Small intestine (tissue), 7 donors: ENCODE measurements around the gene CREBL2. TPM values are rescaled to one million over a fixed set of nuclear protein-coding genes. Genes with fewer than 3 reads are reported as not detected.
"Not testable (repeated sequence)": the region's sequence is repeated elsewhere in the genome, so short reads cannot be mapped to it uniquely, and the experiment has no call there.

Source experiments
- DNase-seq, 2 donors: peaks; one replicate each; pipeline versions ENCODE4 v3.0.0 to v3.0.0-alpha.2; 2013
- FAIRE-seq: peaks from 2 replicates; lab custom pipeline; 2012; peaks lifted over from hg19 to GRCh38; lab: Jason Lieb, UNC
- H3K27ac ChIP-seq, 3 donors: one replicate each; pipeline ENCODE4 v1.5.1; 2013; ENCODE audit warnings: low read length in 2 of 3, mild to moderate bottlenecking in 2 of 3, control low read depth in 1 of 3, inconsistent platforms in 1 of 3, low read depth in 1 of 3, moderate library complexity in 1 of 3
- H3K27me3 ChIP-seq, 3 donors: one replicate each; pipeline ENCODE4 v1.6.1; 2013; ENCODE audit warnings: low read length in 3 of 3, inconsistent platforms in 1 of 3; ENCODE audit not compliant: control insufficient read depth in 3 of 3, insufficient read depth in 3 of 3
- H3K36me3 ChIP-seq, 3 donors: one replicate each; pipeline ENCODE4 v1.6.1; 2013; ENCODE audit warnings: low read length in 3 of 3, inconsistent platforms in 1 of 3, low read depth in 1 of 3, mild to moderate bottlenecking in 1 of 3, moderate library complexity in 1 of 3; ENCODE audit not compliant: control insufficient read depth in 3 of 3, insufficient read depth in 2 of 3
- H3K4me1 ChIP-seq, 3 donors: one replicate each; pipeline ENCODE4 v1.6.1; 2013; ENCODE audit warnings: low read length in 2 of 3, inconsistent platforms in 1 of 3, low read depth in 1 of 3, mild to moderate bottlenecking in 1 of 3, moderate library complexity in 1 of 3; ENCODE audit not compliant: control insufficient read depth in 3 of 3, insufficient read depth in 2 of 3
- H3K4me3 ChIP-seq, 3 donors: one replicate each; pipeline ENCODE4 v1.5.1; 2013; ENCODE audit warnings: low read length in 3 of 3, control low read depth in 1 of 3, inconsistent platforms in 1 of 3, low read depth in 1 of 3, mild to moderate bottlenecking in 1 of 3, moderate library complexity in 1 of 3
- H3K9me3 ChIP-seq, 2 donors: one replicate each; pipeline ENCODE4 v1.6.1; 2013; ENCODE audit warnings: low read depth in 1 of 2, low read length in 1 of 2; ENCODE audit not compliant: control insufficient read depth in 2 of 2, insufficient read depth in 1 of 2
- WGBS, 3 donors: extraction: QIAGEN DNeasy Blood & Tissue Kit; methylation state at CpG; one replicate each; pipeline ENCODE4 v1.1.7; 2013; 5-methylcytosine and 5-hydroxymethylcytosine counted together
- polyA plus RNA-seq, 4 donors: library from polyadenylated mRNA; stranded (reverse) in 3 of 4; unstranded in 1 of 4; fragments of 200-250 nt in 3 of 4; fragments of 120-200 nt in 1 of 4; gene quantifications; one replicate each; pipeline versions ENCODE4 v1.2.1 to v1.2.3, GENCODE V29; 2013
- donor health status: healthy with polysubstance abuse.
- donor health status: control.
- donor health status: control.
- donor health status: Bipolar disorder and iron deficiency.
- donor health status: healthy.

CREBL2 gene
- polyA plus RNA-seq, 4 donors: 16.9 to 37.2 (median 23.4) TPM

DNA sequence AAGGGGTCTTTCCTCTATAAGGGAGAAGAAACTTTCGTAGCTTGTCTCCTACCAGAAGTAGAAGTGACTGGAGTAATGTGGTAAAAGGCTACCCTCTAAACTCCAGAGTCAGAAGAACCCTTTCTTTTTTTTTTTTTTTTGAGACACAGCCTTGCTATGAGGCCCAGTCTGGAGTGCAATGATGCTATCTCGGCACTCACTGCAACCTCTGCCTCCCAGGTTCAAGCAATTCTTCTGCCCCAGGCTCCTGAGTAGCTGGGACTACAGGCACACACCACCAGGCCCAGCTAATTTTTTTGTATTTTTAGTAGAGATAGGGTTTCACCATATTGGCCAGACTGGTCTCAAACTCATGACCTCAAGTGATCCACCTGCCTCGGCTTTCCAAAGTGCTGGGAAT lies 23.2 kb upstream of the CREBL2 start:
- 71 to 88% (median 77%) methylated on average over 3 of the region's 3 CpGs for WGBS, 3 donors
- FAIRE-seq, H3K36me3 ChIP-seq, H3K27me3 ChIP-seq, H3K27ac ChIP-seq, H3K4me1 ChIP-seq, DNase-seq, H3K4me3 ChIP-seq, H3K9me3 ChIP-seq: not testable (repeated sequence)

DNA sequence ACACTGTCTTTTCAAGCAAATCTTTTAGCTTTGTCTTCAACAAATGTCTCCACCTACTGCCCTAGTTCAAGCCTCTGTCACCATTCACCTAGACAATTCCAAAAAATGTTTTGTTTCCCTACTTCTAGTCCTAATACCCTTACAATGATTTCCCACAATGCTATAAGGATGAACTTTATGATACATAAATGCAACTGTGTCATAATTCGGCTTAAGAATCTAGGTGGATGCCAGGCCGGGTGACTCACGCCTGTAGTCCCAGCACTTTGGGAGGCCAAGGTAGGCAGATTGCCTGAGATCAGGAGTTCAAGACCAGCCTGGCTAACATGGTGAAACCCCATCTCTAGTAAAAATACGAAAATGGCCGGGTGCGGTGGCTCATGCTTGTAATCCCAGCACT lies 20.7 kb upstream of the CREBL2 start:
- DNase-seq: no peak
- Histone ChIP-seq H3K36me3 (peaks cover 0 to 2% (median 0%) of the 10 kb centered on the region in 3 donors), H3K9me3 (no peaks in the 10 kb centered on the region), H3K4me1 (peaks cover 0 to 8% (median 3%) of the 10 kb centered on the region in 3 donors), H3K4me3 (no peak overlapping the region), H3K27me3 (no peaks in the 10 kb centered on the region), H3K27ac (no peak overlapping the region)
- no peak for FAIRE-seq
- WGBS, 3 donors: 94 to 96% (median 95%) methylated on average over 6 of the region's 6 CpGs

DNA sequence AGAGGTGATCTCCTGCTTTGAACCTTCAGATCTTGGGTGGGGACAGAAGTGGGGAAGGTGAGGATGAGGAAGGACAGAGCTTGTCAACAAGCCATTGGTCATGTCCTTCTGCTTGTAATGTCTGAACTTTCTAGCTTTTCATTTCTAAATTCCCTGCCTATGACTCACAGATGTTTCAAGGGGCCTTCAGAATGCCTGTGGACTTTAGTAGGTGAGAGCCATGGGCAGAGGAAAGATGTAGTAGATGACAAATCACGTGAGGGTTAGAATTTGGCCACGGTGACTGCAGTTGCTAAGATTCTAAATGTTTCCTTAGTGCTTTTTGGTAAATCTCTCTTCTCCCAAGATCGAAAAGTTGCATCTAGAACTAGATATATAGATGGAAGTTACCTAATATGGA lies 18.7 kb upstream of the CREBL2 start:
- WGBS, 3 donors: 75 to 82% (median 76%) methylated on average over 3 of the region's 3 CpGs
- FAIRE-seq (no peak), DNase-seq (no peak)

DNA sequence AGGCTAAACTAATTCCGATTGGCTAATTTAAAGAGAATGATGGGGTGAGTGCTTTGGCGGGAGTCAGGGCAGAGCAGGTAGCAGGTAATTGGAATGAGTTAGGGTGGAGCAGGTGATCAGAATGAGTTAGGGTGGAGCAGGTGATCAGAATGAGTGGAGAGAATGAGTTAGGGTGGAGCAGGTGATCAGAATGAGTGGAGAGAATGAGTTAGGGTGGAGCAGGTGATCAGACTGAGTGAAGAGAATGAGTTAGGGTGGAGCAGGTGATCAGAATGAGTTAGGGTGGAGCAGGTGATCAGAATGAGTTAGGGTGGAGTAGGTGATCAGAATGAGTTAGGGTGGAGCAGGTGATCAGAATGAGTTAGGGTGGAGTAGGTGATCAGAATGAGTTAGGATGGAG lies 15.7 kb upstream of the CREBL2 start:
- H3K36me3 ChIP-seq, H3K4me1 ChIP-seq, FAIRE-seq, H3K27me3 ChIP-seq, H3K4me3 ChIP-seq, H3K27ac ChIP-seq, H3K9me3 ChIP-seq, DNase-seq: not testable (repeated sequence)
- WGBS, 3 donors: 73 to 83% (median 79%) methylated on average over 1 to 2 of the region's 2 CpGs

More for the DNA sequence above, 18.7 kb upstream of the CREBL2 start:
- Histone ChIP-seq H3K27me3 (no peaks in the 10 kb centered on the region), H3K4me1 (peaks cover 0 to under 1% (median 0%) of the 10 kb centered on the region in 3 donors), H3K9me3 (no peaks in the 10 kb centered on the region), H3K4me3 (no peak overlapping the region), H3K27ac (no peak overlapping the region), H3K36me3 (no peaks in the 10 kb centered on the region)

DNA sequence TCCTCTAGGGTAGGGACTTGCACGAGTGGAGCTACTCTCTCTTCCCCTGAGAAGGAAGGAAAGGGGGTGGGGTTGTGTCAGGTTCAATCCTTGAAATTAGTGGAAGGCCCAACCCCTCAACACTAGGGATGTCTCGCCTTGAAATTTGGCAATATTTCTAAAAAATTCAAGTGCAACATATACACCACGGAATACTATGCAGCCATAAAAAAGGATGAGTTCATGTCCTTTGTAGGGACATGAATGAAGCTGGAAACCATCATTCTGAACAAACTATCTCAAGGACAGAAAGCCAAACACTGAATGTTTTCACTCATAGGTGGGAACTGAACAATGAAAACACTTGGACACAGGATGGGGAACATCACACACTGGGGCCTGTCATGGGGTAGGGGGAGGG lies 15.1 kb upstream of the CREBL2 start:
- FAIRE-seq, H3K4me3 ChIP-seq, DNase-seq, H3K27ac ChIP-seq, H3K9me3 ChIP-seq, H3K27me3 ChIP-seq, H3K36me3 ChIP-seq, H3K4me1 ChIP-seq: not testable (repeated sequence)
- WGBS, 3 donors: 71 to 91% (median 87%) methylated on average over 3 of the region's 3 CpGs

DNA sequence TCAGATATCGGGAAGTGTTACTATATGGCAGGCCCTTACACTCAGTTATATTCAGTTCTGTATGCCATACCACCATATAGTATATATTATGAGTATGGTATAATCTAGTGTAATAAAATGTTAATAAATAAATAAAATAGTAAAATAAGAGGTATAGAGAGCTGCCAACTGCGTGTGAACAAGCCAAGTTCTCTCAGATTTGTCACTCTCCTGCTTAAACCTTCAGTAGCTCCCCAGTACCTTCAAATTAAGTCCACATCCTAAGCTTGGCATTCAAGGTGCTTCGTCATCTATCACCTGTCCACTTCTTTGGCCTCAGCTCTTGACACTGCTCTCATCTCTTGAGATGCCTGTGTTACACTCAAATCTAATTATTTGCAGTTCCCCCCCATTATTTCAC lies 12.8 kb upstream of the CREBL2 start:
- no peaks in the 10 kb centered on the region for H3K9me3 ChIP-seq
- DNase-seq (no peak), FAIRE-seq (no peak)
- H3K4me1 ChIP-seq: peaks cover 0 to 2% (median 0%) of the 10 kb centered on the region in 3 donors
- H3K27ac ChIP-seq: no peak overlapping the region
- H3K27me3 ChIP-seq: no peaks in the 10 kb centered on the region
- 77 to 85% (median 82%) methylated on average over 3 of the region's 3 CpGs for WGBS, 3 donors
- H3K36me3 ChIP-seq: no peaks in the 10 kb centered on the region
- no peak overlapping the region for H3K4me3 ChIP-seq

DNA sequence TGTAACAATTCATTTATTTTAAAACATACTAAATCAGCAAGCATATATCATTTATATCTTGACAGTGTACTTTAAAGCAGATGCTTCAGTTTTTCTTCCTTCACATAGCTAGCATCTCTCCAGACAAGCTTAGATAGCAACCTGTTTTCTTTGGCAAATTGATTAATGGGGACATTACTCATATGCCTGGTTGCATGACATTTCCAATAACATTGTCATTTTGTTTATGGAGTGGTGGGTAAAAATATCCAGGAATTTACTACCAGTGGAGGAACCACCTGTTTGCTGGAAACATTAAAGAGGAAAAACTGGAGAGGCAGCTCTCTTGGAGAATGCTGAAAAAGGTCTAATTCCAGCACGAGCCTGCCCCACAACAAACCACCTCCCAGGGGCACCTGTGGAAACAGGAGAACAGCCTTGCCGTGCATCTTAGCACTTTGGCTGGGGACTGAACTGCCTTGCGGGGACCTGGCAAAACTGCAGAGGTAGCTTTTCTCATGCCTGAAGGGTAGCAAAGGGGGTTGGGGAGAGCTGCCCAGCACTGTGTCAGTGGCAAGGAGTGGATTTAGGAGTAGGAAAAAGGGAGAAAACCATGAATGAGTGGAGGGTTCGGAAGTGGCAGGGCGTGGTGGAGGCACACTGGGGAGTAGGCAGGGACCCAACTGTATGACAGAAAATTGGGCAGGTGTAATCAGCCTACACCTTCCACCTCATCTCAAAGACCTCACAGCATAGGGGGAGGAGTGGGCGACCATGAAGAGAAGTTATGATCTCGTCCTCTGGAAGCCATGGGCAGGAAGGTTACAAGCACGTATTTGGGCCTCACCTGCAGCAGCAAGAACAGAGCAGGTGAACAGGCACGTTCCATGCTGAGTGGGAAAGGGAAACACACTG lies 11.7 kb upstream of the CREBL2 start:
- 74 to 78% (median 76%) methylated on average over 9 of the region's 9 CpGs for WGBS, 3 donors
- Histone ChIP-seq H3K36me3 (no peaks in the 10 kb centered on the region), H3K27ac (no peak overlapping the region), H3K27me3 (no peaks in the 10 kb centered on the region), H3K4me3 (no peak overlapping the region), H3K4me1 (peaks cover 0 to 4% (median 0%) of the 10 kb centered on the region in 3 donors), H3K9me3 (no peaks in the 10 kb centered on the region)
- no peak for FAIRE-seq
- no peak for DNase-seq

DNA sequence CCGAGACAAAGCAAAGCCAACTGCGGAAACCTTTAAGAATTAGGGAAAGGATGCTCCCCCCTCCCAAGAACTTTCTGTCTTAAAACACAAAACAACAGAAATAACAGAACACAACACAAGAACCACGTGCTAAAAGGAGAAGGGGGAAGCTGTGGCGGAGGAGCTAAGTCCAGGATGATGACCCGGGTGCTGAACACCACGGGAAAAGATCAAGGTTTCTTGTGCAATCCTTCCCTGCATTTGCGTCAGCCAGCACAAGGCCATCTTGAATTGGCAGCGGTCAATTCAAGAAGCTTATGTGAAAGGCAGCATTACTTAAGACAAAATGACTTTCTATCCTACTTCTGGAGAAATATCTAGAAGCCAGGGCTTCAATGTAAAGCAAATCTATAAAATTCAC lies 11.0 kb upstream of the CREBL2 start:
- H3K36me3 ChIP-seq: no peaks in the 10 kb centered on the region
- H3K27ac ChIP-seq: no peak overlapping the region
- DNase-seq (no peak), FAIRE-seq (no peak)
- no peaks in the 10 kb centered on the region for H3K9me3 ChIP-seq
- no peak overlapping the region for H3K4me3 ChIP-seq
- H3K4me1 ChIP-seq: peaks cover 0 to 7% (median 0%) of the 10 kb centered on the region in 3 donors
- WGBS, 3 donors: 70 to 77% (median 70%) methylated on average over 8 of the region's 8 CpGs
- no peaks in the 10 kb centered on the region for H3K27me3 ChIP-seq
